22Rv1 (cell line): ENCODE measurements around the gene RASL10B.

Source experiments
- ZFX ChIP-seq: fragments of 450-650 bp; IDR thresholded peaks from 2 replicates; pipeline ENCODE4 v1.6.1; 2017; ENCODE audit warnings: antibody characterized with exemption, borderline replicate concordance
- TF ChIP-seq, protein P1 (sequence below): fragments of 450-650 bp; IDR thresholded peaks from 2 replicates; pipeline ENCODE4 v1.5.1; 2017; ENCODE audit warnings: mild to moderate bottlenecking

DNA sequence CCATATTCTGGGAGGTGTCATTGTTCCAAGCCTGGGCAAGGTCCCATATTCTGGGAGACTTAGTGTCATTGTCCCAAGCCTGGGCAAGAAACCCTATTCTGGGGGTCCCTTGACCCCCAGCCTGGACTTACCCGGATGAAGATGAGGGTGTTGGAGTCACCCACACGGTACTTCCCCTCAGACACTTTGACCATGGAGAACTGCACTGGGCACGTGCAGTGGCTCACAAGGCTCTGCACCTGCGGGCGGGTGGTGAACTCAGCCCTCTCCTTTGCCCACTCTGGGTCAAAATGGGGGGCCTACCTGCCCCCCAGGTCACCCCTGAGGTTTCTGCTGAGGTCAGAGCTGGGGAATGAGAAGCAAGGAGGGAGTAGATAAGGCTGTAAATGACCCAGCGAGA, 17.5 kb downstream of the RASL10B start:
- no peak for TF ChIP-seq ZFX
- TF ChIP-seq, protein P1, sequence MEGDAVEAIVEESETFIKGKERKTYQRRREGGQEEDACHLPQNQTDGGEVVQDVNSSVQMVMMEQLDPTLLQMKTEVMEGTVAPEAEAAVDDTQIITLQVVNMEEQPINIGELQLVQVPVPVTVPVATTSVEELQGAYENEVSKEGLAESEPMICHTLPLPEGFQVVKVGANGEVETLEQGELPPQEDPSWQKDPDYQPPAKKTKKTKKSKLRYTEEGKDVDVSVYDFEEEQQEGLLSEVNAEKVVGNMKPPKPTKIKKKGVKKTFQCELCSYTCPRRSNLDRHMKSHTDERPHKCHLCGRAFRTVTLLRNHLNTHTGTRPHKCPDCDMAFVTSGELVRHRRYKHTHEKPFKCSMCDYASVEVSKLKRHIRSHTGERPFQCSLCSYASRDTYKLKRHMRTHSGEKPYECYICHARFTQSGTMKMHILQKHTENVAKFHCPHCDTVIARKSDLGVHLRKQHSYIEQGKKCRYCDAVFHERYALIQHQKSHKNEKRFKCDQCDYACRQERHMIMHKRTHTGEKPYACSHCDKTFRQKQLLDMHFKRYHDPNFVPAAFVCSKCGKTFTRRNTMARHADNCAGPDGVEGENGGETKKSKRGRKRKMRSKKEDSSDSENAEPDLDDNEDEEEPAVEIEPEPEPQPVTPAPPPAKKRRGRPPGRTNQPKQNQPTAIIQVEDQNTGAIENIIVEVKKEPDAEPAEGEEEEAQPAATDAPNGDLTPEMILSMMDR = no peak
